ENCODE data around the gene MTNR1B.

Gene MTNR1B

GRCh38 chr11:92948116-92948515 lies 21.3 kb upstream of the MTNR1B start:
- no peak for DNase-seq (ENCODE audit: low read depth in 1 of 2, low spot score in 1 of 2)
- Histone ChIP-seq H3K27me3 (ENCODE audit: insufficient read depth, poor library complexity, severe bottlenecking) (no peaks in the 10 kb centered on the region), H3K4me3 (replicated peaks; ENCODE audit: insufficient read depth, low read length) (no peak overlapping the region), H3K27ac (replicated peaks) (no peak overlapping the region)
- TF ChIP-seq CTCF (IDR thresholded peaks at IDR 0.05; ENCODE audit: insufficient read depth, low read length), result no peak
- no peak for TF ChIP-seq POLR2AphosphoS5 (IDR thresholded peaks at IDR 0.05; ENCODE audit: low read depth)
- no peak for TF ChIP-seq GABPA (IDR thresholded peaks at IDR 0.05; ENCODE audit: low read depth)
- TF ChIP-seq SPI1 (IDR thresholded peaks at IDR 0.05; ENCODE audit: borderline replicate concordance, low read depth), result no peak
- no peak for TF ChIP-seq REST (IDR thresholded peaks at IDR 0.05; ENCODE audit: insufficient replicate concordance, low read depth)

GRCh38 chr11:92954003-92954402 lies 15.4 kb upstream of the MTNR1B start:
- Histone ChIP-seq H3K4me3 (replicated peaks; ENCODE audit: insufficient read depth, low read length) (no peak overlapping the region), H3K27me3 (ENCODE audit: insufficient read depth, poor library complexity, severe bottlenecking) (no peaks in the 10 kb centered on the region), H3K27ac (replicated peaks) (no peak overlapping the region)
- DNase-seq (ENCODE audit: low read depth in 1 of 2, low spot score in 1 of 2), result no peak
- TF ChIP-seq GABPA (IDR thresholded peaks at IDR 0.05; ENCODE audit: low read depth) (no peak), REST (IDR thresholded peaks at IDR 0.05; ENCODE audit: insufficient replicate concordance, low read depth) (no peak), SPI1 (IDR thresholded peaks at IDR 0.05; ENCODE audit: borderline replicate concordance, low read depth) (no peak), CTCF (IDR thresholded peaks at IDR 0.05; ENCODE audit: insufficient read depth, low read length) (no peak), POLR2AphosphoS5 (IDR thresholded peaks at IDR 0.05; ENCODE audit: low read depth) (no peak)

GRCh38 chr11:92955860-92956259 lies 13.6 kb upstream of the MTNR1B start:
- TF ChIP-seq POLR2AphosphoS5 (IDR thresholded peaks at IDR 0.05; ENCODE audit: low read depth), result no peak
- no peak for TF ChIP-seq REST (IDR thresholded peaks at IDR 0.05; ENCODE audit: insufficient replicate concordance, low read depth)
- TF ChIP-seq GABPA (IDR thresholded peaks at IDR 0.05; ENCODE audit: low read depth), result no peak
- Histone ChIP-seq H3K4me3 (replicated peaks; ENCODE audit: insufficient read depth, low read length) (no peak overlapping the region), H3K27ac (replicated peaks) (no peak overlapping the region), H3K27me3 (ENCODE audit: insufficient read depth, poor library complexity, severe bottlenecking) (no peaks in the 10 kb centered on the region)
- no peak for DNase-seq (ENCODE audit: low read depth in 1 of 2, low spot score in 1 of 2)

GRCh38 chr11:92960886-92961285 lies 8.6 kb upstream of the MTNR1B start:
- Histone ChIP-seq H3K4me3 (replicated peaks; ENCODE audit: insufficient read depth, low read length) (no peak overlapping the region), H3K27ac (replicated peaks) (no peak overlapping the region), H3K27me3 (ENCODE audit: insufficient read depth, poor library complexity, severe bottlenecking) (no peaks in the 10 kb centered on the region)
- TF ChIP-seq GABPA (IDR thresholded peaks at IDR 0.05; ENCODE audit: low read depth), result no peak
- TF ChIP-seq POLR2AphosphoS5 (IDR thresholded peaks at IDR 0.05; ENCODE audit: low read depth), result no peak
- no peak for TF ChIP-seq REST (IDR thresholded peaks at IDR 0.05; ENCODE audit: insufficient replicate concordance, low read depth)
- no peak for TF ChIP-seq SPI1 (IDR thresholded peaks at IDR 0.05; ENCODE audit: borderline replicate concordance, low read depth)
- TF ChIP-seq CTCF (IDR thresholded peaks at IDR 0.05; ENCODE audit: insufficient read depth, low read length), result no peak
- DNase-seq (ENCODE audit: low read depth in 1 of 2, low spot score in 1 of 2), result no peak
